Mesenteric fat pad (tissue), 1 donor: Measurements from ENCODE around the gene ZNF532. TPM values are rescaled to one million over a fixed set of nuclear protein-coding genes. Genes with fewer than 3 reads are reported as not detected.

Source experiments
- DNase-seq: peaks from one replicate; pipeline ENCODE4 v3.0.0-alpha.2; 2020; ENCODE audit warnings: low spot score
- total RNA-seq: library from RNA; stranded (reverse); fragmentation: NEBNext Ultra II Directional; extraction: Animal tissue kit (Norgen Biotek cat#: 25700); gene quantifications from one replicate; pipeline ENCODE4 v1.2.1, GENCODE V29; 2021
- donor health status: DM: yes; HTN: yes; CAD: no.

ZNF532 gene
- total RNA-seq, 1 donor from 2014 or later: 46.6 TPM

DNA sequence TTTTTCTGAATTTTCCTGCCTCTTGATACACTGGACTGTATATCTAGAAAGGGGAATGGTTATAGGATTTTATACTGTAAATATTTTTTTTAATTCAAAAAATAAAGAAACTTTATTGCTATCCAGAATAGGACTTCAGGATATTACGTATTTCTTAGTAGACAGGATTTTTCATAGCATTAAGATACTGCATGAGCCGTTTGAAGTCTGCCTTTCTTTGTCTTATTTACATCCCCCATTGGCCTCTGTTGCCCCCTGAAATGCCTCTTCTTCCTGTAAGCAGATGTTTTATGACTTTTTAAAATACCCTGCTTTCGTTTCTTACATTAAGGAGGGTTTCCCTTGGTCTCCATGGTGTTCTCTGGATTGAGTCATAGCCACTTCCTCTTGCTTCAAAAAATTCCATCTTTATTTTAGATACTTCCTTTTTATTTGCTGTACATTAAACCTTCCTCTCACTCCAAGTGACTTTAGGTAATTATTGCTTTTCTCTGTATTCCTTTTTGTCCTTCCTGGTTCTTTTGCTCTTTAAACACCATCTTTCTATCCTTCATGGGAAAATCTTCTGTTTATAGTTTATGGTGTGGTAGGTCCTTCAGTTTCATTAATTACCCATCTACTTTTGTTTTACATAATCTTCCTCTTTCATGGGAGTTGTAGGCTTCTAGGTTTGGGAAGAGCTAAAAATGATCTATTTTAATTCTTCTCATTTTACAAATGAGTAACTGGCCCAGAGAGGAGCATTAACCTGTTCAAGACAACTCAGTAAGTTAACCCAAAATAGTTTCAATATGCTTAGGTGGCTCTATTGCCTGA, 72.6 kb downstream of the ZNF532 start:
- DNase-seq: no peak

DNA sequence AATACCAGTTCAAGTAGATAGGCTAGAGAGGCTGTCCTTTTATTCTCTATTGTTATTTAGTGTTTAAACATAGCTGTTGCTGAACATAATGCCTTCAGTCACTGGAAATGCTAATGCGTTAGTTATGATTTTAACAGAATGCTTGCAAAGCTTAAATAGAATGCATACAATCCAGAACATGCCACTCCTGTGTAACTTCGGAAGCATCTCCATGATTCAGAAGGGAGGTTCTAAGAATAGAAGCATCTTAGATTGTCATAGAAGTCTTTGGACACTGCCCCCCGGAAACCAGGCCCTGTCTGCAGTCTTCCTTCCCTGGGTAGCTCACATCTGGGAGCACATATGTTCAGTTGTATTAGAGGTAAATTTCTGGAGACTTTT, 73.2 kb downstream of the ZNF532 start:
- DNase-seq: no peak

DNA sequence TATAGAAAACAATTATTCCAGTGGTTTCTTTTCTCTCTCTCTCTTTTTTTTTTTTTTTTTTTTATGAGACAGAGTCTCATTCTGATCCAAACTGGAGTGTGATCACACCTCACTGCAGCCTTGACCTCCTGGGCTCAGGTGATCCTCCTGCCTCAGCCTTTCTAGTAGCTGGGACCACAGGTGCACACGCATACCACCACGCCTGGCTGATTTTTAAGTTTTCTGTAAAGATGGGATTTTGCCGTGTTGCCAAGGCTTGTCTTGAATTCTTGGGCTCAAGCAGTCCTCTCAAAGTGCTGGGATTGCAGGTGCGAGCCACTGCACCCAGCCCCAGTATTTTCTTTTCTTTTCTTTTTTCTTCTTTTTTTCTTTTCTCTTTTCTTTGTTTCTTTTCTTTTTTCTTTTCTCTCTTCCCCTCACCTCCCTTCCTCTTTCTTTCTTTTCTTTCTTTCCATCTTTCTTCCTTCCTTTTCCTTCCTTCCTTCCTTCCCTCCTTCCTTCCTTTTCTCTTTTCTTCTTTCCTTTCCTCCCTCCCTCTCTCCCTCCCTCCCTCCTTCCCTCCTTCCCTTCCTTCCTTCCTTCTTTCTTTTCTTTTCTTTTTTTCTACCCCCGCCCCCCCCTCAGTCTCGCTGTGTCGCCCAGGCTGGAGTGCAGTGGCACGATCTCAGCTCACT, 76.9 kb downstream of the ZNF532 start:
- no peak for DNase-seq

DNA sequence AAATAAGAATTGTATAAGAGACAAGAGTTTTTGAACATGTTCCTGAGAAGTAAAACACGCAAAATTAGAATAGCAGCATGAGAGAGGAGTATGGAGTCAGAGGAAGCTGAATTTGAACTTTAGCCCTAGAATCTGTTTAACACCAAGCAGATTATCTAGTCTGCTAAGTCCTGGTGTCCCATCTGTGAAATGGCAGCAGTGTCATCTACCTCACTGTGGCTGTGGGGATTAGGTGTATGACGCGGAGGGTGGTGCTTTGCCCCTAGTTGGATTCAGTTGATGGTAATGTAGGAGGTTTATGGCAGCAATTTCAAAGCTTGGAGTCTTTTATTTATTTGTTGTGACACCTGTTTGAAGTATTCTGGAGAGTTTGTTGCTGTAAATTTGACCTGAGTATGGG, 79.2 kb downstream of the ZNF532 start:
- no peak for DNase-seq

DNA sequence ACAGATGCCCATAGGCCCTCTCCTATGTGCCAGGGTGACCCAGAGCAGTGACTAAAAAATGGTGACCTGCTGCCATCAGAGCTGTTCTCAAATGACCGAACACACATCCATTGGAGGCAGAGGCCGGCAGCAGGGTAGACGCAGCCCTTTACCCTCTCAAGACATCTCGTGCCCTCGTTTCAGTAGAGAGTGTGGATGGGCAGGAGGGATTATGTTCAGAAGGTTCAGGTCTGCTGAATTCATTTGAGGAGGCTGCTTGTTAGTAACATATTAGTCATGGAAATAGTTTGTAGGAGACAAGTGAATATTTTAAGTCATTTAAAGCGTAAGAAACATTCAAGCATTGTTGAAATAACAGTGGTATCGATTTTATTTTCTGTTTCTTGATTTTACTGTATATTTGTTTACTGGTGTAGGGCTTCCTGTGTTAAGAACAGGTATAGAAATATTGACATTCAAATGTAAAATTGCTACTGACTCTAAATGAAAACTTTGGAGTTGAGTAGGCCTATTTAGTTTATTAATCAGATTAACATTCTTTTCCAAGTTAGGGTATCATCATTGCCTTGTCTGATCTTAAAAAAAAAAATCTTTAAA, 82.6 kb downstream of the ZNF532 start:
- DNase-seq: no peak

DNA sequence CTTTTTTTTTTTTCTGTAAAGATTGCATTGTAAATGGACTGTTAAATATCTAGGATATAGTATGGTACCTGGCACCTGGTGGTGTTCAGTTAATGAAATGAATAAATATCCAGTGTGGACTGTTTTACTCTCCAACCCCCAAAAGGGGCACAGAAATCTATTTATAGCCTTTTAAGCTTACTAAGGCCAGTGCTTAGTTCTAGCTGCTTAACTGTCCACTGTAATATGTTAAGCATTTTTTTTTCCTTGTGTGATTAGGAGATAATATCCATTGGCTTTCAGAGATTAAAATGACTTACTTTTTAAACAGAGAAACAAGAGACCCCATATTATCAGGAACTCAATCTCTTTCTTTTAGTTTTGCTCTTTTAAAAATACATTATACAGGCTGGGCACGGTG, 84.4 kb downstream of the ZNF532 start:
- no peak for DNase-seq

DNA sequence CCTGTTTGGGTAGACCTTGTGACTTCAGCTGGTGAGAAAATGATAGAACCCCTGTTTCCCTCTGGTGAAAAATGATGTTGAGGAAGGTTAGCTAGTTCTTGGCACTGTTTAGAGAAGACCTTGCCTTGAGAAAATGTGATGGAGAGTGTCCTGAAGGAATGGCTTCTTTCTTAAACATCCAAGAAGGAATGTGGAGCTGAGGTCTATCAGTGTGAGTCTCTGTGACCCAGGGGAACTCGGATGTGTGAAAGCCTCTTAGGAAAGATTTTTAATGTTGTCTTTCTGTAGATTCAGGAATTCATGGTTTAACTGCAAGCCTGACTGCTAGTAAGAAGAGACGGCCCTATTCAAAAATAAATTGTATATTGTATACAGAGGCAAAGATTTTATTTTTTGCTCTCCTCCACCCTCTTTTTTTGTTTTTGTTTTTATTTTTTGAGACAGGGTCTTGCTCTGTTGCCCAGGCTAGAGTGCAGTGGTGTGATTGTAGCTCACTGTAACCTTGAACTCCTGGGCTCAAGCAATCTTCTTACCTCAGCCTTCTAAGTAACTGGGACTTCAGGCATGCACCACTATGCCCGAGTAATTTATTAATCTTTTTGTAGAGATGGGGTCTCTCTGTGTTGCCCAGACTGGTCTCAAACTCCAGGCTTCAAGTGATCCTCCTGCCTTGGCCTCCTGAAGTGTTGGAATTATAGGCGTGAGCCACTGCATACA, 87.5 kb downstream of the ZNF532 start:
- DNase-seq: no peak

DNA sequence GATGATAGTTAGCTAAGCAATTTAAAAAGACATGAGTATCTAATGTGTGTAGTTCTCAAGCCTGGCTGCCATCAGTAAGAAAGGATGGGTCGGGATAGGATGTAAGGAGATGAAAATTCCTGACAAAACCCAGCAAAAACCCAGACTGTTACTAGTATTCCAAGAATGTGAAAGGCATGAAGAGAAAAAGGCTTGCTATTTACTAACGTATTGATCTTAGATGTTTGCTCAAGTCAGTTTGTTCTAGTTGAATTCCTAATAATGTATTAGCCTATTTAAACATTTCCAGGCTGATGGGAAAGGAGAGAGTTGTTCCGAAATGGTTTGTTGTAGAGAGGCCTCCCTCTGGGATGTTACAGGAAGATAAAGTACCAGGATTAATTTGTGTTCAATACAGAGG, 88.2 kb downstream of the ZNF532 start:
- DNase-seq: no peak

DNA sequence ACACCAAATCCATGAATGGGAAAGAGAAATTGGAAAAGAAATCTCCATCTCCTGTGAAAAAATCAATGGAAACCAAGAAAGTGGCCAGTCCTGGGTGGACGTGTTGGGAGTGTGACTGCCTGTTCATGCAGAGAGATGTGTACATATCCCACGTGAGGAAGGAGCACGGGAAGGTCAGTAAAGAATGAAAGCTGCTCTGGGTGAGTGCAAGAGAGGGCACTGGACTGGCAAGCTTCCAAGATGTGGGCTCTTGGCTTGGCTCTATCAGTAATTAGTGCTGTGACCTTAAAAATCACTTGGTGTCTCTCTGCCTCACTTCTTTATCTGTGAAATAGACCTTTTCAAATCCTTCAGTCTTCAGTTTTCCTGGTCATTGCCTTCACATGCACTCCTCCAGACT, 89.0 kb downstream of the ZNF532 start:
- DNase-seq: no peak

DNA sequence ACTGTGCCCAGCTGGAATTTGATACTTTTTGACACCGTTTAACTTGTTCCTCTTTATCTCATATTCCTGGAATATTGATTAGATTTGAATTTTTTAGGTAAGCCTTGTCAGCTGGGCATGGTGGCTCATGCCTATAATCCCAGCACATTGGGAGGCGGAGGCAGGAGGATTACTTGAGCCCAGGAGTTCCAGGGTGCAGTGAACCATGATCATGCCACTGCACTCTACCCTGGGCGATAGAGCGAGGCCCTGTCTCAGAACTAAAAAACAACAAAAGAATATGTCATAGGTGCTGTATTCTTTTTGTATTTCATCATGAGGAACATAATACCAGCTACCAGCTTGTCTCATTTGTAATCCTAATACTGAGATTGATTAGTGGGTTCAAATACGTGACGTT, 90.3 kb downstream of the ZNF532 start:
- DNase-seq: no peak

DNA sequence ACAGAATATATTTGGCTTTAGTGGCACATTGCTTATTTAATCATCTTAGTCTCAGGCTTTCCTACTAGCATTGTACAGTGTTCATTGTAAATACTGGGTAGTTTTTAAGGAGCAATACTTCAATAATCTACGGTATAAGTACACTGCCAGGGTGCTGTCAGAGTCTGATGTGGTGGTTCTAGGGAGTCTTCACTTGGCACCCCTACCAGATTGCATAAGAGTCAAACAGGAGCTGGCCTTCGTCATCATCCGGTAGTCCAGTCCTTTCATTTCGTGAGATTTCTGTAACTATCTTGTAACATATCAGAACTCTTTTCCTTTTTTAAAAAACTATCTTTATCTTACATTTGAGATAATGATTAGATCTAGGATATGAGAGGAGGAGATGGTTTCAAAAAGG, 91.1 kb downstream of the ZNF532 start:
- DNase-seq: no peak

DNA sequence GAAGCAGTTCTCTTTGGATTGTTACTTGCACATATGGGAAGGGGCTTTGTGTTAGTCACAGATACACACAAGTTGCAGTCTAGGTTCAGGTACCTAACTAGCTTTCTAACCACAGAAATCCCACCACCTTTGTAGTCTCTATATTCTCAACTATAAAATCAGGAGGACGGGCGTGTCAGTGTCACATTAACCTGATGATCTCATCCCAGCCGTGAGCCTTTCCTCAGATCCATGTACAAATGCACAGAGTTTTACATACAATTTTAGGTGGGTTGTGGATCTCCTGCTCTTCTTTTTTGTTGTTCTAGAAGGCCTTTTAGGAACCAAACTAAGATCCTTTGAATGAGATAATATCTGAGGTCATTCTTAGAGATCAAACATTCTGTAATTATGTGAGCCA, 94.0 kb downstream of the ZNF532 start:
- no peak for DNase-seq

DNA sequence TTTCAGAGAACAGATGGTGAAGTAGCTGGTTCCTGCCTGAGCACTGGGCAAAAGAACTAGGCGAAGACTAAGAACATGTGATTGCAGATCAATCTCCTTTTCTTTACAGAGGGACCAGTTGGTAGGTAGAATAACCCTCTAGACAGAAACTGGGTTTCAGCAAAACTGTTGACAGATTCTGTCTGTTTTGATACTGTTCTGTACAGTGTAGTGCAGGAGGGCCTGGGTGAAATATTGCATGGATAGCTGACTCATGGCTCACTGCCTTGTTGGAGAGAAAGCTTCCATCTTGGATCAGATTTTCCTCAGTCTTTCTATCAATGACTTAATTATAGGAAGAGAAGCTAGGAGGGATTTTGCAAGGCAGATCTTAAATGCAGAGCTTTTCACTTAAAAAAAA, 95.8 kb downstream of the ZNF532 start:
- no peak for DNase-seq

DNA sequence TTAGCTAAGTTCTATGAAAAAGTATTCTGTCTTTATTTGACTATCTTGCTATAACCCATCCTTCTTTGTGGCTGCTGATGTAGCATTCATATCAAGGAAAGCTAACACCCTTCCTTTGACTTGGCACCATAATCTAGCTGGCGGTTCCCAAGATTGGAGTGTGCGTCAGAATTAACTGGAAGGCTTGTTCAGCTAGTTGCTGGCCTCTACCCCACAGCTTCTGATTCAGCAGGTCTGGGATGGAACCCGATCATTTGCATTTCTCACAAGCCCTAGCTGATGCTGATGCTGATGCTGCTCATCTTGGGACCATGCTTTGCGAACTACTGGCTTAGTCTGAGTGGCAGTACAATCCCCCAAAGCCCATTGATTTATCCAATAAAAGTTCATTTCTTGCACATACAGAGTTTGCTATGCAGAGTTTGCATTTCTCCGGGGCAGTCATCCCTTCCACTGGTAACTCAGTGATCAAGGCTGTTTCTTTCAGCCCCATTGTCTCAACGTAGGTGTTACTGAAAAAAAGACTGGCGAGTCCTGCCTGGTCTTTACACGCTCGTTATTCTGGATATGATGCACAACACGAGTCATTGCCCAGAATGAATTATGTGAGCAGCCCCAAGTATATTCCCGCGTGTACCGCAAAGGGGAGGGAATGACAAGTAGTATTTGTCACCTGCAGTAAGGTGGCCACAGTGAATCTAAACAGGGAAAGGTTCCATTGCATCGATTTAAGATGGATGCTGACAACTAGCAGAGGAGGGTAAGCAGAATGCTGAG, 96.5 kb downstream of the ZNF532 start:
- no peak for DNase-seq

DNA sequence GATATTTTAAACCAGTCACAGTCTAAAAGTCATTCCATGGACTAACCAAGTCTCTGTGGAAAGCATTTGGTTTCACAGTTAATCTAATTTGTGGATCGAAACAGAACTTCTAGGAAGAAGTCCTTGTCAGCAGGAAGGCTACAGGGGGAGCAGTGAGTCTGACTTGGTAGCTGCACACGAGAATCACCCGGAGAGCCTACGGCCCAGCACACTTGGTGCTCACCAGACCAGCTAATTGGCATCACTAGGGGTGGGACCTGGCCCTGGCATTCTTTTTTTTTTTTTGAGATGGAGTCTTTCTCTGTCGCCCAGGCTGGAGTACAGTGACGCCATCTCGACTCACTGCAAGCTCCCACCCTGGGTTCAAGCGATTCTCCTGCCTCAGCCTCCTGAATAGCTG, 97.7 kb downstream of the ZNF532 start:
- DNase-seq: no peak

DNA sequence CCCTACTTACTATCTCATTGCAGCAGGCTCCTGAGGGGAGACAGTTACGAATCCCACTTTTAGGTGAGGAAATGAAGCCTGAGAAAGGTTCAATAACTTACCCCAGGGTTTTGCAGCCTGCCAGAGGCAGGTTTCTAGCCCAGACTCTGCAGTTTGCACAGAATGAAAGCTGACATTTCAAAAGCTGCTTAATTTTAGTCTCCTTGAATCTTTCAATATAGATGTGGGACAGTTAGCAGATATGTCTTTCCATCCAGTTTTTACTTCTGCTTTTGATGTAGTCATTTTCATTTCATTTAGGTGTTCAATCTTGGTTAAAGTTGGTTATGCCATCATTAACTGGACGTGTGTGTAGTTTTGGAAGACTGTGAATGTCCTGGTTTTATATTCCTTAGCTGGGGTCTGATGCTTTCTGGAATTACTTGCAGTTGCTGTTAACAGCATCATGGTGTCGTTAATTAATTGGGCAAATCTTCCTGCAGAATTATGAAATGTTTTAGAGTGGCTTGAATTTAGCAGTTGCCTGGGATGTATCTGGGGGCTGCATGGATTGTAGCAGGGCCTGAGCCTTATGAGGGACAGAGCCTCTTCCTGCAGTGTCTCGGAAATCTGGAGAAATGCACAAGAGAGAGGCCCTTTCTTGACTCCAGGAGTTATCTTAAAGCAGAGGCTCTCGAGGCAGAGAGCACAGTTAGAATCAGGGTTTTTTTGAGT, 100.8 kb downstream of the ZNF532 start:
- no peak for DNase-seq

DNA sequence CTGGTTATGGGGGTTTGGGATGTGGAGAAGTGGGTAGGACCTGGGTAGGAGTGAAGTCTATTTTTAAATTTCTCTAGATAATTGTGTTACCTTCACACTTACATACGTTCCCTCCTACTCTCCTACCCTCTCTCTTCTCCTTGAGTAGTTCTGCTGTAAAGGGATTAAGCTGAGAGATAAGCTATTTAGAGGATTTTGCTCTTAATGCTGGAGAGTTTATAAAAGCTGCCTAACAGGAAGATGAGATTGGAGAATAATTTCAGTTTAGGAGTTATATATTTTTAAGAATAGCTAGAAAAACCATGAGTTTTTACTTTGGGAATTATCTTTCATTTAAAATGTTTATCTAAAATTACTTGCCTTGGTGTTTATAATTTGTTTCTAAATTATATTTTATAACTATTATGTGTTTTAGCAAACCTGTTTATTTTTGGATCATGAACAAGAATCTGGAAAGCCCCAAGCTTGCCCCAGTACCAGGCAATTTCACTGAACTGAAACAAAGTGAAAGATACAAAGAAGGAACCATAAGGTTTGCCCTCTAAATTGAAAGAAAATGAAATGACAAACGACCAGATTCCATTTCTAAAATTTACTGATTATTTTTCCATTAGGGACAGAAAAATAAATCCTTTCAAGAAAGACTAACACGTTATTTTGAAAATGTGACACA, 101.5 kb downstream of the ZNF532 start:
- no peak for DNase-seq

DNA sequence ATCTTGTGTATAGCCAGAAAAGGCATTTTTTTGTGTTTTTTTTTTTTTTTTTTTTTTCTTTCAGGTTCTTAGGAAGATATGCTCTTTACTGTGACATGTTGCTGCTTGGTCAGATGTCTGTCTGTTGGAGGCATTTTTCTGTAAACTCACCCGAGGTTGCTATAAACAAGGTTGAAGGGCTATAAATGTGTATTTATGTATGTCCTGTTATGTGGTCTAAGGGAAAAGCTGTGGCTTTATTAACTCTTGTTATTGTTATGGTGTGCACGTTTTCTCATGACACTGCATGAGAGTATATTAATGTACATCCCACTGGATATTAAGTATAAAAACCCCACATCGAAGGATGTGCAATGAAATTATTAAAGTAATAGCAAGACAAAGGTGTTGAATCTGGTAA, 102.0 kb downstream of the ZNF532 start:
- DNase-seq: no peak

DNA sequence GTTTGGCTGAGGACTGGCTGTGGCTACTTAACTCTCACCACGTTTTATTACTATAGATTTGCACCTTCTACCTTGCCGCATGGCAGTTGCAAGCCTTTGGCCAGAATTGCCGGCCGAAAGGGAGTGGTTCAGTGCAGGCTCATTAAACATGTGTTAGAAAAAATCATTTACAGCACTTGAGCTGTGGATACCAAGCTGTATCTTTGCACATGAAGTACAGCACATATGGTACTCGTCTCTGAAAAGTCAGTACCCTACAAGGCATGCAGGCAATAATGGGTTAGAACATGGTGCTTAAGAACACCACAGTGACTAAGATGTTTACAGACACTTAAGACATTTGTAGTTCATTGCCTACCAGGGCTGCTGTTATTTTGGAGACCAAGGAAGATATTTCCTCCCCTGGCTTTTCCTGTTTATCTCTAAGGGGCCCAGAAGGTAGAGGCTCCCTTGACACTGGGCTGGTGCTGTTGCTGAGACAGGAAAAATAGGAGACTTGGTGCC, 103.1 kb downstream of the ZNF532 start:
- no peak for DNase-seq
